HG02973 (cell line): ENCODE results near the gene DHRS4.
"Not testable (repeated sequence)": the region's sequence is repeated elsewhere in the genome, so short reads cannot be mapped to it uniquely, and the experiment has no call there.

ENCODE experiments used
- ATAC-seq: cut with Tn5 transposase; IDR thresholded peaks from one replicate; pipeline ENCODE4 v1.9.1; 2021; ENCODE audit warnings: moderate library complexity; ENCODE audit not compliant: unreplicated experiment

The DHRS4 gene

DNA sequence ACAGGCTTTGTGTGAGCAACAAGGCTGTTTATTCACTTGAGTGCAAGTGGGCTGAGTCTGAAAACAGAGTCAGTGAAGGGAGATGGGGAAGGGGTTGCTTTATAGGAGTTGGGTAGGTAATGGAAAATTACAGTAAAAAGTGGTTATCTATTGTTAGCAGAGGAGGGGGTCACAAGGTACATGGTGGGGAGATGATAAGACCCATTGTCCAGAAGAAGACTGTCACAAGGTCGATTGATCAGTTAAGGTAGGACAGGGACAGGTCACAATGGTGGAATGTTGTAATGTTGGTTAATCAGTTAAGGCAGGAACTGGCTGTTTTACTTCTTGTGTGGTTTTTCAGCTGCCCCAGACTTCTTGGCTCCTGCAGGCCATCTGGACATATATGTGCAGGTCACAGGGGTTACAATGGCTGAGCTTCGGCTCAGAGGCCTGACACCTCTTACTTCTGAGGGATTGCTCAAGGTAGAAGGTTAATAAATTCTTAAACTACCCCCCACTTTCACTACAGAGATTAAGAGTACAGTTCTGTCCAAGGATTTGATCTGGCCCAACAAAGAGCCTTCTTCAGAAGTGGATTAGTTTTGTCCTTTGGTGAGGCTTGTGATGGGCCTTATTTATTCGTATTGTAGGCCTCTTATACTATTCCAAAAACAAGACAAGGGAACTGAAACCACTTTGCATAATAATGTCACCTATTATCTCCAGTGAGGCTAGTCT is 13.8 kb upstream of the DHRS4 start:
- ATAC-seq = no peak

DNA sequence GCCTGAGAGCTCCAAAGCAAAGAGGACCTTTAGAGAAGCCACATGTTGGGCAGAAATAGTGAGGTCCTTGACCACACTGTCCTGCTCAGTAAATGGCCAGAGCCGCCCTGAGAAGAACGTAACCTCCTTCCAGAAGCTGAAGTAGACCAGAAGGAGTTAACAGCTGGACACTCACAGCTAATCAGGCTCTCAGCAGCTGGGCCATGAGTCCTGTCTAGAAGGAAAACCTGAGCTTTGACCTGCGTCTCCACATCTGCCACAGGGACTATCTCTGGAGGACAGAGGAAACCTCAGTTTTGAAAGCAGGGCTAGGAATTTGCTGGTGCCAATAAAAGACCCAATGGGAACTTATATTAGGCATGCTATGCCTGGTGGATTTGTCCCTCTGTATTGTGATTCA is 12.3 kb upstream of the DHRS4 start:
- no peak for ATAC-seq

DNA sequence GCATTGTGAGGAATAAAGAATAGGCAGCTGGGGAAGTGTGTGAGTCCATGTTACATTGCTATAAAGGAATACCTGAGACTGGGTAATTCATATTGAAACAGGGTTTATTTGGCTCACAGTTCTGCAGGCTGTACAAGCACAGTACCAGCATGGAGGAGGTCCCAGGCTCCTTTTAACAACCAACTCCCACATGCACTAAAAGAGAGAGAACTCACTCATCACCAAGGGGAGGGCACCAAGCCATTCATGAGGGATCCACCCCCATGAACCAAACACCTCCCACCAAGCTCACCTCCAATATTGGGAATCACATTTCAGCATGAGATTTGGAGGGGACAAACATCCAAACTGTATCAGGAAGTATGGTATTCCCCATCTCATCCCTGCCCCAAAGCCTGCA is 11.9 kb upstream of the DHRS4 start:
- no peak for ATAC-seq

DNA sequence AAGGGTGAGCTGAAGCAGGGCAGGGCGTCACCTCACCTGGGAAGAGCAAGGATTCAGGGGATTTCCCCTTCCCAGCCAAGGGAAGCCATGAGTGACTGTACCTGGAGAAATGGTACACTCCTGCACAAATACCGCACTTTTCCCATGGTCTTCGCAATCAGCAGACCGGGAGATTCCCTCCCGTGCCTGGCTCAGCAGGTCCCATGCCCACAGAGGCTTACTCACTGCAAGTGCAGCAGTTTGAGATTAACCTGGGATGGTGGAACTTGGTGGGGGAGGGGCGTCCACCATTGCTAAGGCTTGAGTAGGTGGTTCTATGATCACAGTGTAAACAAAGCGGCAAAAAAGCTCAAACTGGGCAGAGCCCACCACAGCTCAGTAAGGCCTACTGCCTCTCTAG is 11.0 kb upstream of the DHRS4 start:
- ATAC-seq = no peak

DNA sequence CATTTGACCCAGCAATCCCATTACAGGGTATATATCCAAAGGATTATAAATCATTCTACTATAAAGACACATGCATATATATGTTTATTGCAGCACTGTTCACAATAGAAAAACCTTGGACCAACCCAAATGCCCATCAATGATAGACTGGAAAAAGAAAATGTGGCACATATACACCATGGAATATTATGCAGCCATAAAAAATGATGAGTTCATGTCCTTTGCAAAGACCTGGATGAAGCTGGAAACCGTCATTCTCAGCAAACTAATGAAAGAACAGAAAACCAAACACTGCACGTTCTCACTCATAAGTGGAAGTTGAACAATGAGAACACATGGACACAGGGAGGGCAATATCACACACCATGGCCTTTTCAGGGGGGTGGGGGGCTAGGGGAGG is 4.5 kb upstream of the DHRS4 start:
- not testable (repeated sequence) for ATAC-seq

DNA sequence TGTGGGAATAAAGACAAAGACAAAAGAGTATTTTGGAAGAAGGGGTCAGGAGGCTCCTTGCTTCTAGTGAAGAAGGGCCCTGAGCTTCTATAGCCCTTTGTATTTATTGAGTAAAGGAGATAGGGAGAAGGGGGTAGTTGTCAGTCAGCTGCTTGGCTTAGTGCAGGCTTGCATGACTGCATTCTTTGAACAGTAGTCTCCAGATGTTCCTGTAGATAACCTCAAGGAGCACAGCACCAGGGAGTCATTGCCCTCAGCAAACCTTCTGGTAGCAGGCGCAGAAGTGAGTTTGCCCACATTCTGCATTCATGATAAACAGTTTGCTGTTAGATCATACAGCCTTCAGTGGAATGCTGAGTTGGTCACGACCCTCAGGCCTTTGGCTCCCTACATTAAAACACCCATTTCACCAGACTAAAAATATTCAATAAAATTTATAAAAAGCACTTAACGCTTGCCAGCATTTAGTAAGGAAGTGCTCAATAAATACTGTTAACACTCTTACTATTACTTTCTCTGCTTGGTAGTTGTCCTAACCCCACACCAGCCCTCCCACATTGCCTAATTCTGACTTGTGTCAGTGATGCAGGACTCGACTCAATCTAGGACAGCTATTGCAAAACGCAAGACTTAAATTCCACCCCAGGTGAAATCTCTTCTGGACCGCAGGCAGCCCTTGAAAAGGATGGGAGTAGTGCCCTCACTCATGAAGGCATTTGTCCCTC is 3.0 kb upstream of the DHRS4 start:
- no peak for ATAC-seq

DNA sequence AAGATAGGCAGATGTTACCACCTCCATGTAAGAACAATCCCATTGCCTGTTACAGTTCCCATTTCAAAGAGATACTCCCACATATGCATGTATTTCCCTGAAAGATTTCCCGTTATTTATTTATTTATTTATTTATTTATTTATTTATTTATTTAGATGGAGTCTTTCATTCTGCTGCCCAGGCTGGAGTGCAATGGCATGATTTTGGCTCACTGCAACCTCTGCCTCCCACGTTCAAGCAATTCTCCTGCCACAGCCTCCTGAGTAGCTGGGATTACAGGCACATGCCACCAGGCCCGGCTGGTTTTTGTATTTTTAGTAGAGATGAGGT is 2.5 kb upstream of the DHRS4 start:
- not testable (repeated sequence) for ATAC-seq

DNA sequence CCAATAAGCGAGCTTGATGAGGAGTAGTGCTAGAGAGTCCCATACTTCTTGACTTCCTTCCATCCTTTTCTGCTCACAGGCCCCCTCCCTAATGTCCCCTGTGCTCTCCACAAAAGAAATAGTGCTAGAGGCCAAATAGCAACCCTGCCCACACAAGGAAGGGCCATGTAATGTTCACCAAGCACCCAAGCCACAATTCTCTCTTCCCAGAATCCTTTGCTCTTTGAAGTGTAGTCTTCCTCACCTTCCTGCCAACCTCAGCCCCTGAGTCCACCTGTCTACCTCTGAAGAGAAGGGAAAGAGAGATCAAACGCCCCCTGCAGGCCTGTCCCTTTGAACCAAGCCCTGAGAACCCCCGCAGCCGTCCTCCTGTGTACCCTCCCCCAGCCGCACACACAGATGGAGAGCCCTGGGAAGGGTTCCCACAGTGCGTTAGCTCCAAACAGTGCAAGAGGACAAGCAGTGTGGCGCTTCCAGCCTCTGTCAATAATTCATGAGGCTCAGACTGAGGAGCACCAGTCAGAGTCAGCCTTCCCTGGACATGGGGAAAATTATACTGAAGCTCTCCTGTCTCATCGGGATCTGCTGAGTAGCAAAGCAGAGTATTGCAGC is 1.9 kb upstream of the DHRS4 start:
- ATAC-seq = no peak

DNA sequence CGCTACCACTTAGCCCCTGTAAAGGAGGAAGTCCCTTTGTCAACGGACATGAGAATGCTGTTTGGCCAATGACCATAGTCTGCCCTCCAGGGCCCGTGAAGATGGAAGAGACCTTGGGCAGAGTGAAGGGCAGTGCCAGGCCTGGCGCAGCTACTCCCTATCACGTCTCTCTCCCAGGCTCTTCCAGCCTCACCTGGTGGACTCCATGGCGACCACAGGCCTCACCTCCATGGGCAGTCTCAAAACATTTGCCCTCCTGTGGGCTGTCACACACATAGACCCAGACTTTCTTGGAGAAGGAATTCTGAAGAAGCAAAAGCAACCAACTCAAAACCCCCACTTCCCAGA is 480 bp upstream of the DHRS4 start:
- ATAC-seq = not testable (repeated sequence)

DNA sequence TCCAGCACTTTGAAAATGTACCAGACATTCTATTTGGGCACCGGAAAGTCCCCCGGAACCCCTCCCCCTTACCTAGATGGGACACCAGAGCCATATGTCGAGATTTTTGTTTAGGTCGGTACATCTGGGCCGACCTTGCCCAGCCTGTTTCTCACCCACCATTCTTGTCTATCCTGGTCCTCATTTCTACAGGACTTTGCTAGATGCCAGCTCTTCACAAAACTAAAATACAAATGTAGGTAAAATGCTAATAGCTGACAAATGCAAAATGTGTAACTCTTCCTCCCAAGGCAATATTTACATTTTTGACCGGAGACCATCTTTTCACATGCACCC is 677 bp downstream of the DHRS4 start:
- peak; percentile 19 for ATAC-seq

DNA sequence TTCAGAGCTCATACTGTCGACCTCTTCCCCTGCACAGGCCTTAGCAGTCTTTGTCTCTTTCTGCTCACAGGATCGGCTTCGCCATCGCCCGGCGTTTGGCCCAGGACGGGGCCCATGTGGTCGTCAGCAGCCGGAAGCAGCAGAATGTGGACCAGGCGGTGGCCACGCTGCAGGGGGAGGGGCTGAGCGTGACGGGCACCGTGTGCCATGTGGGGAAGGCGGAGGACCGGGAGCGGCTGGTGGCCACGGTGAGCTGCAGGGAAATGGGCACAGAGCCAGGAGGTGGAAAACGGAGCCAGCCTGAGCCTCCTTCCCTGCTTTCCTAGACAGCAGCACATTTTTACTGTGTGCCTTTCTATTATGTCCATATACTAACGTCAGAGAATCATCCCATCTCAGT is 1.4 kb downstream of the DHRS4 start:
- ATAC-seq = not testable (repeated sequence)

DNA sequence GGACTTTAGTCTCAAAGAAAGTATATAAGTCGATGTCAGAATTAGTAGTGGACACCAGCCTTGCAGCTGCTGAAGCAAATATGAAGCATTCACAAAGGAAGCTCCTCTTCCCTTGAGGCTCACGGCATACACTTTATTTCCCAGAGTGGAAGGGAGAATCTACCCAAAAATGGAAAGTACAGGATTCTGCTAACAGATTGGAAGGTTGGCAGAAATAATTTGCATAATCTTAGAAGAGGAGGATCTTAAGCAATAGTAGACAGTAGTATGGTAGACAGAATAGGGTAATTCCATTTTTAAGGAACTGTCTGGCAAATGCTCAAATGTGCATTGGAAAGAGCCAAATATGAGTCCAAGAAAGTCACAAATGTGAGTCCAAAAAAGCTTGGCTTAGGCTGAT is 2.2 kb downstream of the DHRS4 start:
- ATAC-seq = not testable (repeated sequence)

DNA sequence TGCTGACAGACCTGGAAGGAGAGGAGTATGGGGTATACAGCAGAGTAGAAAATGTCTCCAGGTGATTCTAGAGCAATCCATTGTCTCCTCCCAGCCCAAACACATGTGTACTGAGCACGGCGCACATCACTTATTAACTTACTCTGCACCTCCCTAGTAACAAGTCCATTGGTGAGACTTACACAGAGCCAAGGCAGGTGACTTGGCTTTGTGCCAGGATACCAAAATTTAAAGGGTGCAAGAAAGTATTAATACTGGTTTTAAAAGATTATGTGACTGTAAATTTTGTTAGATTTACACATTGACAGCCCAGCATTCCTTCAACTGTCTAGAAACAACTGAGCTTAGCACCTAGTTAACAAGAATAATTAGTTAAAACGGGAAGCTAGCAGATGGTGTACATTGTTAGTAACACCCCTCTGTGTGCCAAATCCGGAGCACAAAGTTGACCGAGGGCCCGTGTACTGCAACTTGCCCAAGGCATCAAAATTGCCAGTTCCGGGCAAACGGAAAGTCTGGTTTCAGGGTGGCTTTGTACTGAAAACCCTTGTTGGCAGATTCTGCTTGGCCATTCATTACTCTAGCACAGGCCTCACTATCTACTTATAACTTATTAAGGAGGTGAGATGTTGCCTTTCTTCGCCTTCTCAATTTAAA is 4.5 kb downstream of the DHRS4 start:
- ATAC-seq = not testable (repeated sequence)

DNA sequence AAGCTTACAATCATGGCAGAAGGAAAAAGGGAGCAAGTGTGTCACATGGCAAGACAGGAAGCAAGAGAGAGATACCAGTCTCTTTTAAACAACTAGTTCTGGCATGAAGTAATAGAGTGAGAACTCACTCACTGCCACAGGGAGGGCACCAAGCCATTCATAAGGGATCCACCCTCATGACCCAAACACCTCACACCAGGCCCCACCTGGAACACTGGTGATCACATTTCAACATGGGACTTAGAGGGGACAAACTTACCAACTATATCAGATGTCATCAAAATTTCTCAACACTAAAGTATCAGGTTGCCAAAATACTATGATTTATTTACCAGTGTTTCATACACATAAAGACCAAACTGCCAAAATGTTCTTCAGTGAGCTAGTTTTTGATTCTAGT is 7.3 kb downstream of the DHRS4 start:
- ATAC-seq = not testable (repeated sequence)

DNA sequence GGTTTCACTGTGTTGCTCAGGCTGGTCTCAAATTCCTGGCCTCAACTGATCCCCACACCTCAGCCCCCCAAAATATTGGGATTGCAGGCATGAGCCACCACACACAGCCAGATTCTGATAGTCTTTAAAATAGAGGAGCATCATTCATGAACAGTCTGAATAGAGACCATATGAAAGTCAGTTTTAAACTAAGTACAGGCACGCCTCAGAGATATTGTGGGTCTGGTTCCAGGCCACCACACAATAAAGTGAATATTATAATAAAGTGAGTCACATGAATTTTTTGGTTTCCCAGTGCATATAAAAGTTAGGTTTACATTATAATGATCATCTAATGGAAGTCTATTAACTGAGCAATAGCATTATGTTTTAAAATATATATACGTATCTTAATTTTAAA is 8.1 kb downstream of the DHRS4 start:
- not testable (repeated sequence) for ATAC-seq

DNA sequence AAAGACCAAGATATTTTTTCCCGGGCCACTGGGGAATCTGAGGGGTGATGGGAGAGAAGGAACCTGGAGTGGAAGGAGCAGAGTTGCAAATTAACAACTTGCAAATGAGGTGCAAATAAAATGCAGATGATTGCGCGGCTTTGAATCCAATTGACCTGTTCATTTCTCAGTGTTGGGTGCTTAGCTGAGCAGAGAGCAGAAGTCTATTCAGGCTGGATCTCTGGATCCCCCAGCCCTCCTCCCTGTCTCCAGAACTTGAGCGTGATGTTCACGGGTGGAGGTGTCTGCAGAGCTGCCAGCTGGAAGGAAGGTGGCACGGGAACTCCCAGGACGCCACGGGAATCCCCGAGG is 15.5 kb downstream of the DHRS4 start:
- not testable (repeated sequence) for ATAC-seq

DNA sequence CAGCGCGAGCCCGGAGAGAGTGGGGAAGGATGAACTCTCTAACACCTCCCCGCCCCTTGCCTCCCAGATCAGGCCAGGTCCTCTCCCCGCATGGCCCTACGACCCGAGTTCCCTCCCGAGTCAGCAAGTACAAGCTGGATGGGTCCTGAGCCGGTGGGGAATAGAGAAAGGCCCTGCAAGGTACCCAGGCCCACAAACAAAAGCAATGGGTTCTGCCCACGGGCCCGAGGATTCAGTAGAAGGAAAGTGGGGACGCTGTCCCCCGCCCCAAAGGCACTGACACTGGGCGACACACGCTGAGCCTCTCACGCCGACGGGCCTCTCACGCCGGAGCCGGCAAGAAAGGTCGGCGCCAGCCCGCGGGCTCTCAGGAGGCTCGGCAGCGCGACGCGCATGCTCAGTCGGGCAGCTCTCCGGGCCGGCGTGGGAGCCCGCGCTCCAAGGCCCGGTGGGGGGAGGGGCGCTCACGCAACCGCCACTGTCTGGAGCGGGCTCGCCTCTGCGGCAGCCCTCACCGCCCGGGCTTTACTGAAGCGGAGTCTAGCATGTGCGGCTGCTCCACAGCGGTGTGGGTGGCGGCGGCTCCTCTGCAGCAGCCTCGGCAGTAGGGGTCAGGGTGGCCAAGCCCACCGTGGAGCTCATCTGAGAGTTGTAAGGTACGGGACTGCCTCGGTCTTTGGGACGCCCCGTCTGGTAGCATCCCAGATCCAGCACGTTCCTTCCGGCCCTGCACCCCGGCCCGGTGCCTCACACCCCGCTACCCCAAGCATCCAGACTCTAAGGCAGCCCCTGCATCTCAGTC is 16.1 kb downstream of the DHRS4 start:
- ATAC-seq = not testable (repeated sequence)

DNA sequence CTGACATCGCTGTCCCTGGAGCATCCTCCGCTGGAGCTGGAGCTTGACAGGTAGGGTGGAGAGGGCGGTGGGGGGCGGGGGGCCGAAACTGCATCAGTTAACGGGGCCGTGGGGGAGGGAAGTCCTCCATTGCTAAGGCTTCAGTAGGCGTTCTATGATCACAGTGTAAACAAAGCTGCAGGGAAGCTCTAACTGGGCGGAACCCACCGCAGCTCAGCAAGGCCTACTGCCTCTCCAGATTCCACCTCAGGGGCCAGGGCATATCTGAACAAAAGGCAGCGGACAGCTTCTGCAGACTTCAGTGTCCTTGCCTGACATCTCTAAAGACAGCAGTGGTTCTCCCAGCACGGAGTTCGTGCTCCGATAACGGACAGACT is 16.7 kb downstream of the DHRS4 start:
- not testable (repeated sequence) for ATAC-seq

DNA sequence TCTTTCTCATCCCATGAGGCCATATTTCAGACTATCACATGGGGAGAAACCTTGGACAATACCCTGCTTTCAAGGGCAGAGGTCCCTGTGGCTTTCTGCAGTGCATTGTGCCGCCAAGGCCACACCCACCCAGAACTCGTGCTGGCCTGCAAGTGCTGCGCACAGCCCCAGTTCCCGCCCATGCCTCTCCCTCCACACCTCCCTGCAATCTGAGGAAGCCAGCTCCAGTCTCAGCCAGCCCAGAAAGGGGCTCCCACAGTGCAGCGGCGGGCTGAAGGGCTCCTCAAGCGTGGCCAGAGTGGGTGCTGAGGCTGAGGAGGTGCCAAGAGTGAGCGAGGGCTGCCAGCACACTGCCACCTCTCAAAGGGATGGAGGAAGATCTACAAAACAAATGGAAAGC is 19.6 kb downstream of the DHRS4 start:
- not testable (repeated sequence) for ATAC-seq

DNA sequence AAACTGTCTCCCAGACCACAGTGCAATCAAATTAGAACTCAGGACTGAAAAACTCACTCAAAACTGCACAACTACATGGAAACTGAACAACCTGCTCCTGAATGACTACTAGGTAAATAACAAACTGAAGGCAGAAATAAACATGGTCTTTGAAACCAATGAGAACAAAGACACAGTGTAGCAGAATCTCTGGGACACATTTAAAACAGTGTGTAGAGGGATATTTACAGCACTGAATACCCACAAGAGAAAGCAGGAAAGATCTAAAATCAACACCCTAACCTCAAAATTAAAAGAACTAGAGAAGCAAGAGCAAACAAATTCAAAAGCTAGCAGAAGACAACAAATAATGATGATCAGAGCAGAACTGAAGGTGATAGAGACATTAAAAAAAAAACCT is 20.5 kb downstream of the DHRS4 start:
- not testable (repeated sequence) for ATAC-seq

DNA sequence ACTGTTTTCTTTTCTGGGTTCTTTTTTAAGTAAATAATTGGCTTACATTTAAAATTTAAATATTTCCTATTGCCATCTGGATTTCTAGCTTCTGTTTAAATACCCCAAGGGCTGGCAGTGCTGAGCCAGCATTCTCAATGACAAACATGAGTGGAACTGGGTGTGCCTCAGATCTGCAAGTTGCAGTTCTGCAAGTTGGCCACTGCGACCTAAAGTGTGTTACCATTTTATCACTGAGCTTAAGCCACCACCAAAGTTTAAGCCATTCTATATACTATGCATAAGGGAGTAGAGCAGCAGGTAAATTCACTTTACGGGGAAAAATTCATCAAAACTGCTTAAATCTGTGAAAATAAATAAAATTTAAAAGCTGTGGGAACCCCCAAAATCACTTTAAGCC is 23.6 kb downstream of the DHRS4 start:
- ATAC-seq = not testable (repeated sequence)
